ENCODE data around the gene SEZ6.

SEZ6 gene

DNA sequence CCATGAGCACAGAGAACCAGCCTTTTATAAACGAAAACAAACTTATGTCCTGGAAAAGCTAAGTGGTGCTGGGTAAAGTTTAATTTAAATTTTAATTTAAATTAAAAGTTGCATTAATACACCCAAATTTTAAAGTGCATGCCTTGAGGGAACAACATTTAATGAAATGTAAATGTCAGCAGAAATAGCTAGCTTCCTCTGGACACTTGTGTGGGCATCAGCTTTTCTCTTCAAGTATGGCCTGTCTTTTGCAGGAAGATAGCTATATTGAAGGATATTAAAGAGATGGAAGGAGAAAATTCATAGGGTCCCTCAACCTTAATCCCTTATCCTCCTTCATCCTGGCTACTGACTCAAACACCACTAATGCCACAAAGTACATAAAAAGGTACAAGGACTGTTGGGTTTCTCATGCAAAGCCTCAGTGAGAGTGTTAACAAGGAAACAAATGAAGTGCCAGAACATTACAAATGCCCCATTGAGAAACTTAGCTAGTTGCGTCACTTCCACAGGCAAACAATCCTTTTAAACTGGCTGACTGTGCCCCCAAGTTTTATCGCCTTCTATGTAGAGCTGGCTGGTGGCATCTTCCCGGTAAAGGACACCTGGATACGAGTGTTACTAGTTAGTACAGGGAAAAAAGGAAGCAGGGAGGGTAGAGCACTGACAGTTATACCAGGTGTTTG is 68.6 kb downstream of the SEZ6 start:
- H3K4me1 ChIP-seq (ENCODE audit: control insufficient read depth, insufficient read depth, low read length) = peaks cover 43% of the 10 kb centered on the region
- TF ChIP-seq ZNF239 (tag by site-specific recombination; IDR thresholded peaks at IDR 0.05) (no peak), ZBTB6 (tag by site-specific recombination; IDR thresholded peaks at IDR 0.05) (no peak), ZNF302 (tag by site-specific recombination; IDR thresholded peaks at IDR 0.05; ENCODE audit: low read depth) (no peak), WT1 (tag by site-specific recombination; IDR thresholded peaks at IDR 0.05) (no peak)
- POLR2A ChIA-PET = interaction anchor here (2.4 to 3.7 kb wide), 2 partner anchors 12 to 14 kb away, joined by 10 to 14 read pairs; partner anchors contain the start of gene PHF12
- H3K36me3 ChIP-seq (ENCODE audit: control insufficient read depth in 2 of 2, insufficient read depth in 1 of 2, low read length in 2 of 2) = peaks cover 15 to 44% of the 10 kb centered on the region in 2 experiments; a peak in 2 of 3 replicates
- CTCF ChIA-PET = interaction anchor here (0.5 to 2.9 kb wide), 11 partner anchors 11 to 212 kb away, joined by 3 to 7 read pairs (median 4); partner anchors contain the start of gene TLCD1
- peak overlapping the region; percentile 24; the same call in 1 of the 2 replicates for H3K27ac ChIP-seq (ENCODE audit: extremely low read depth, low read depth, low read length)
- H3K4me3 ChIP-seq (ENCODE audit: low read depth, low read length) = no peak overlapping the region
- no peaks in the 10 kb centered on the region for H3K9me3 ChIP-seq (ENCODE audit: control insufficient read depth, insufficient read depth, low read depth, low read length)

DNA sequence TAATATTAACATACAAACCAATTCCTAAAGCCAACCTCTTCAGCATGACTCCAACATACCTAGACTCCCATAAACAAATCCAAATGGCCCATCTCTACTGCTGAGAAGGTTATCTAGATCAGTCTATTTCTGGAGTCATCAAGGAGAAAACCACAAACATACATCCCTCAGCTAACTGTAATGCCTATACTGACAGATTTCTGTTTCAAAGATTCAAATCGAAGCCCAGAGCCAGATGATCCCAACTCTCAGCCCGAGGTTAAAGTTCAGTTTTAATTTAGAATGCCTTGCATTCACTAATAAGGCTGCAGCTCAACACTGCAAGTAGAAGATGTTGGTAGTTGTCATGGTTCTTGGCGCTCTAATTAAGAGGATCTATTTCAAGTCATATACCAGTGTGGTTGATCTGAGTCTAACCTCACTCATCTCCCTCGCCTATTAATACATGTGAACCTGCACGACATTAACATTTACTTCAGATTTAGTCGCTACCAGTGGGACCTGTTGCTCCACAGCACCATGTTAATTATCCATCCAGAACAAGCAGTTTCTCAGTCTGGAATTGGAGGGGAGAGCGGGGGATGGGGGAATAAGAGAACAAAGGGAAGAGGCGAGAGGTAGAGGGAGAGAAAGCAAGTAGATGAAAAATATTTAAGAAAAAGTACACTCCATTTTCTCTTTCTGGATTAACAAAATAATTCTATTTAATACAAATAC is 69.9 kb downstream of the SEZ6 start:
- H3K4me3 ChIP-seq (ENCODE audit: low read depth, low read length) = no peak overlapping the region
- no peaks in the 10 kb centered on the region for H3K9me3 ChIP-seq (ENCODE audit: control insufficient read depth, insufficient read depth, low read depth, low read length)
- peaks cover 36% of the 10 kb centered on the region for H3K4me1 ChIP-seq (ENCODE audit: control insufficient read depth, insufficient read depth, low read length)
- CTCF ChIA-PET = interaction anchor here (0.6 to 1.1 kb wide), 3 partner anchors 31 to 172 kb away, joined by 3 to 8 read pairs (median 3); no protein-coding TSS in a partner anchor
- H3K27ac ChIP-seq (ENCODE audit: extremely low read depth, low read depth, low read length) = no peak overlapping the region
- POLR2A ChIA-PET = interaction anchor here (1.4 to 3.7 kb wide), 3 partner anchors 14 to 37 kb away, joined by 3 to 14 read pairs (median 5); partner anchors contain the start of gene PHF12
- H3K36me3 ChIP-seq (ENCODE audit: control insufficient read depth in 2 of 2, insufficient read depth in 1 of 2, low read length in 2 of 2) = peaks cover 11 to 42% of the 10 kb centered on the region in 2 experiments; a peak in 2 of 3 replicates
- no peak for TF ChIP-seq FEZF1 (tag by site-specific recombination; IDR thresholded peaks at IDR 0.05)
- TF ChIP-seq ZNF132 (tag by site-specific recombination; IDR thresholded peaks at IDR 0.05; ENCODE audit: borderline replicate concordance) = no peak
- TF ChIP-seq, protein P1, sequence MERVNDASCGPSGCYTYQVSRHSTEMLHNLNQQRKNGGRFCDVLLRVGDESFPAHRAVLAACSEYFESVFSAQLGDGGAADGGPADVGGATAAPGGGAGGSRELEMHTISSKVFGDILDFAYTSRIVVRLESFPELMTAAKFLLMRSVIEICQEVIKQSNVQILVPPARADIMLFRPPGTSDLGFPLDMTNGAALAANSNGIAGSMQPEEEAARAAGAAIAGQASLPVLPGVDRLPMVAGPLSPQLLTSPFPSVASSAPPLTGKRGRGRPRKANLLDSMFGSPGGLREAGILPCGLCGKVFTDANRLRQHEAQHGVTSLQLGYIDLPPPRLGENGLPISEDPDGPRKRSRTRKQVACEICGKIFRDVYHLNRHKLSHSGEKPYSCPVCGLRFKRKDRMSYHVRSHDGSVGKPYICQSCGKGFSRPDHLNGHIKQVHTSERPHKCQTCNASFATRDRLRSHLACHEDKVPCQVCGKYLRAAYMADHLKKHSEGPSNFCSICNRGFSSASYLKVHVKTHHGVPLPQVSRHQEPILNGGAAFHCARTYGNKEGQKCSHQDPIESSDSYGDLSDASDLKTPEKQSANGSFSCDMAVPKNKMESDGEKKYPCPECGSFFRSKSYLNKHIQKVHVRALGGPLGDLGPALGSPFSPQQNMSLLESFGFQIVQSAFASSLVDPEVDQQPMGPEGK (tag by site-specific recombination; IDR thresholded peaks at IDR 0.05) = no peak
- peak; percentile 61; the same call in 1 of the 2 replicates for TF ChIP-seq SCRT1 (tag by site-specific recombination; IDR thresholded peaks at IDR 0.05; ENCODE audit: borderline replicate concordance)
- 0 out of 2 replicates have a peak, but pooled peaks have one; percentile 40 for TF ChIP-seq ZNF600 (tag by site-specific recombination; IDR thresholded peaks at IDR 0.05)
- no peak for TF ChIP-seq ZBTB17 (tag by site-specific recombination; IDR thresholded peaks at IDR 0.05)
- TF ChIP-seq ZNF473 (tag by site-specific recombination; IDR thresholded peaks at IDR 0.05) = no peak
- TF ChIP-seq, protein P2, sequence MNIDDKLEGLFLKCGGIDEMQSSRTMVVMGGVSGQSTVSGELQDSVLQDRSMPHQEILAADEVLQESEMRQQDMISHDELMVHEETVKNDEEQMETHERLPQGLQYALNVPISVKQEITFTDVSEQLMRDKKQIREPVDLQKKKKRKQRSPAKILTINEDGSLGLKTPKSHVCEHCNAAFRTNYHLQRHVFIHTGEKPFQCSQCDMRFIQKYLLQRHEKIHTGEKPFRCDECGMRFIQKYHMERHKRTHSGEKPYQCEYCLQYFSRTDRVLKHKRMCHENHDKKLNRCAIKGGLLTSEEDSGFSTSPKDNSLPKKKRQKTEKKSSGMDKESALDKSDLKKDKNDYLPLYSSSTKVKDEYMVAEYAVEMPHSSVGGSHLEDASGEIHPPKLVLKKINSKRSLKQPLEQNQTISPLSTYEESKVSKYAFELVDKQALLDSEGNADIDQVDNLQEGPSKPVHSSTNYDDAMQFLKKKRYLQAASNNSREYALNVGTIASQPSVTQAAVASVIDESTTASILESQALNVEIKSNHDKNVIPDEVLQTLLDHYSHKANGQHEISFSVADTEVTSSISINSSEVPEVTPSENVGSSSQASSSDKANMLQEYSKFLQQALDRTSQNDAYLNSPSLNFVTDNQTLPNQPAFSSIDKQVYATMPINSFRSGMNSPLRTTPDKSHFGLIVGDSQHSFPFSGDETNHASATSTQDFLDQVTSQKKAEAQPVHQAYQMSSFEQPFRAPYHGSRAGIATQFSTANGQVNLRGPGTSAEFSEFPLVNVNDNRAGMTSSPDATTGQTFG (tag by site-specific recombination; IDR thresholded peaks at IDR 0.05; ENCODE audit: borderline replicate concordance) = no peak
- no peak for TF ChIP-seq ZNF423 (tag by site-specific recombination; IDR thresholded peaks at IDR 0.05)
- TF ChIP-seq ZSCAN16 (tag by site-specific recombination; IDR thresholded peaks at IDR 0.05) = no peak
- TF ChIP-seq, protein P3, sequence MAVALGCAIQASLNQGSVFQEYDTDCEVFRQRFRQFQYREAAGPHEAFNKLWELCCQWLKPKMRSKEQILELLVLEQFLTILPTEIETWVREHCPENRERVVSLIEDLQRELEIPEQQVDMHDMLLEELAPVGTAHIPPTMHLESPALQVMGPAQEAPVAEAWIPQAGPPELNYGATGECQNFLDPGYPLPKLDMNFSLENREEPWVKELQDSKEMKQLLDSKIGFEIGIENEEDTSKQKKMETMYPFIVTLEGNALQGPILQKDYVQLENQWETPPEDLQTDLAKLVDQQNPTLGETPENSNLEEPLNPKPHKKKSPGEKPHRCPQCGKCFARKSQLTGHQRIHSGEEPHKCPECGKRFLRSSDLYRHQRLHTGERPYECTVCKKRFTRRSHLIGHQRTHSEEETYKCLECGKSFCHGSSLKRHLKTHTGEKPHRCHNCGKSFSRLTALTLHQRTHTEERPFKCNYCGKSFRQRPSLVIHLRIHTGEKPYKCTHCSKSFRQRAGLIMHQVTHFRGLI (tag by site-specific recombination; IDR thresholded peaks at IDR 0.05) = no peak
- TF ChIP-seq SCRT2 (tag by site-specific recombination; IDR thresholded peaks at IDR 0.05) = peak; percentile 89
- no peak for TF ChIP-seq ZNF202 (tag by site-specific recombination; IDR thresholded peaks at IDR 0.05; ENCODE audit: borderline replicate concordance)
- no peak for TF ChIP-seq ZNF76 (tag by site-specific recombination; IDR thresholded peaks at IDR 0.05; ENCODE audit: borderline replicate concordance, low read depth)
- TF ChIP-seq KLF8 (tag by site-specific recombination; IDR thresholded peaks at IDR 0.05) = no peak
- no peak for TF ChIP-seq ZNF776 (tag by site-specific recombination; IDR thresholded peaks at IDR 0.05; ENCODE audit: borderline replicate concordance)
- no peak for TF ChIP-seq ZNF664 (tag by site-specific recombination; IDR thresholded peaks at IDR 0.05)
- TF ChIP-seq ZBTB20 (tag by site-specific recombination; IDR thresholded peaks at IDR 0.05) = no peak
- no peak for TF ChIP-seq ZNF610 (tag by site-specific recombination; IDR thresholded peaks at IDR 0.05; ENCODE audit: borderline replicate concordance)
- TF ChIP-seq IKZF3 (tag by site-specific recombination; IDR thresholded peaks at IDR 0.05) = no peak
